ENCODE data around the gene PGGT1B.

GRCh38 chr5:115189866-115190265 is 72.8 kb downstream of the PGGT1B start:
- no peak for TF ChIP-seq POLR2A (IDR thresholded peaks at IDR 0.05)
- TF ChIP-seq, protein P1, sequence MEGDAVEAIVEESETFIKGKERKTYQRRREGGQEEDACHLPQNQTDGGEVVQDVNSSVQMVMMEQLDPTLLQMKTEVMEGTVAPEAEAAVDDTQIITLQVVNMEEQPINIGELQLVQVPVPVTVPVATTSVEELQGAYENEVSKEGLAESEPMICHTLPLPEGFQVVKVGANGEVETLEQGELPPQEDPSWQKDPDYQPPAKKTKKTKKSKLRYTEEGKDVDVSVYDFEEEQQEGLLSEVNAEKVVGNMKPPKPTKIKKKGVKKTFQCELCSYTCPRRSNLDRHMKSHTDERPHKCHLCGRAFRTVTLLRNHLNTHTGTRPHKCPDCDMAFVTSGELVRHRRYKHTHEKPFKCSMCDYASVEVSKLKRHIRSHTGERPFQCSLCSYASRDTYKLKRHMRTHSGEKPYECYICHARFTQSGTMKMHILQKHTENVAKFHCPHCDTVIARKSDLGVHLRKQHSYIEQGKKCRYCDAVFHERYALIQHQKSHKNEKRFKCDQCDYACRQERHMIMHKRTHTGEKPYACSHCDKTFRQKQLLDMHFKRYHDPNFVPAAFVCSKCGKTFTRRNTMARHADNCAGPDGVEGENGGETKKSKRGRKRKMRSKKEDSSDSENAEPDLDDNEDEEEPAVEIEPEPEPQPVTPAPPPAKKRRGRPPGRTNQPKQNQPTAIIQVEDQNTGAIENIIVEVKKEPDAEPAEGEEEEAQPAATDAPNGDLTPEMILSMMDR (IDR thresholded peaks at IDR 0.05), result no peak
